Activated CD8-positive, alpha-beta memory T cell treated with anti-CD3 and anti-CD28 coated beads, Interleukin-2, amount 50 U/mL, for 48 hours (primary cell): Measurements from ENCODE around the gene RADIL.

Source experiments
- DNase-seq: peaks from one replicate; pipeline ENCODE4 v3.0.0-alpha.2; 2020

RADIL gene

GRCh38 chr7:4850262-4850795 lies 33.2 kb downstream of the RADIL start:
- no peak for DNase-seq

- DNase-seq: no peak
These were observed 34.1 kb downstream of the RADIL start for GRCh38 chr7:4849390-4849789.

- no peak for DNase-seq
These were observed 37.8 kb downstream of the RADIL start for GRCh38 chr7:4845740-4846142.

GRCh38 chr7:4842319-4843064 lies 41.0 kb downstream of the RADIL start:
- DNase-seq: no peak

GRCh38 chr7:4841836-4842235 lies 41.7 kb downstream of the RADIL start:
- DNase-seq: no peak

GRCh38 chr7:4841007-4841784 lies 42.3 kb downstream of the RADIL start:
- no peak for DNase-seq

GRCh38 chr7:4840079-4840501 lies 43.4 kb downstream of the RADIL start:
- no peak for DNase-seq

- DNase-seq: no peak
These were observed 44.7 kb downstream of the RADIL start for GRCh38 chr7:4838626-4839334.

- peak; percentile 23 for DNase-seq
These were observed 45.5 kb downstream of the RADIL start for GRCh38 chr7:4837803-4838625.

GRCh38 chr7:4837041-4837802 lies 46.3 kb downstream of the RADIL start:
- no peak for DNase-seq

GRCh38 chr7:4836206-4836661 lies 47.3 kb downstream of the RADIL start:
- no peak for DNase-seq

GRCh38 chr7:4835398-4836205 lies 47.9 kb downstream of the RADIL start:
- peak; percentile 28 for DNase-seq

GRCh38 chr7:4834601-4835397 lies 48.7 kb downstream of the RADIL start:
- DNase-seq: no peak

GRCh38 chr7:4833691-4834600 lies 49.6 kb downstream of the RADIL start:
- DNase-seq: no peak

- no peak for DNase-seq
These were observed 50.3 kb downstream of the RADIL start for GRCh38 chr7:4833176-4833575.

GRCh38 chr7:4832711-4833110 lies 50.8 kb downstream of the RADIL start:
- no peak for DNase-seq

- DNase-seq: no peak
These were observed 51.6 kb downstream of the RADIL start for GRCh38 chr7:4831723-4832495.

GRCh38 chr7:4830176-4830575 lies 53.3 kb downstream of the RADIL start:
- DNase-seq: peak; percentile 74
